HepG2 (cell line): ENCODE data around the gene MRLN. TPM values are rescaled to one million over a fixed set of nuclear protein-coding genes. Genes with fewer than 3 reads are reported as not detected.

Source experiments
- ATAC-seq: fragments of 200-7000 bp; cut with Tn5 transposase; 3 replicates; pipeline ENCODE4 v1.9.1; 2020; ENCODE audit warnings: mild to moderate bottlenecking, moderate library complexity
- BruUV-seq: library from RNA; stranded (reverse); fragments of 400-500 nt; replicated peaks from 2 replicates; lab custom pipeline; 2021; lab: Mats Ljungman, UMichigan
- CTCF ChIA-PET: fragments of 300-600 bp; formaldehyde crosslinking; extraction: SDS; loops from one replicate; lab custom pipeline; 2021; ENCODE audit warnings: low total read pairs, inconsistent platforms, low intra/inter-chr PET ratio; lab: Yijun Ruan, JAX
- POLR2A ChIA-PET: fragments of 350-600 bp; sonication (Branson Sonifier 250); formaldehyde crosslinking; loops from one replicate; lab custom pipeline; 2020; ENCODE audit warnings: antibody characterized with exemption, inconsistent platforms; lab: Yijun Ruan, JAX
- DNase-seq: peaks from one replicate; pipeline ENCODE4 v3.0.0-alpha.2; 2015; ENCODE audit warnings: low spot score
- FAIRE-seq: peaks from 3 replicates; lab custom pipeline; 2011; peaks lifted over from hg19 to GRCh38; lab: Jason Lieb, UNC
- H2AFZ ChIP-seq: one replicate; pipeline ENCODE4 v1.6.1; 2011; ENCODE audit warnings: low read length, inconsistent platforms
- H3K27ac ChIP-seq: fragments of 300-600 bp; 3 replicates; pipeline ENCODE4 v1.8.0; 2011; ENCODE audit warnings: mixed run types, mild to moderate bottlenecking, mixed read lengths, low read length, inconsistent platforms; ENCODE audit not compliant: insufficient read depth; ENCODE audit errors: extremely low read length
- H3K27me3 ChIP-seq, 2 experiments: fragments of 200-600 bp in 1 of 2; 2 replicates in 1 of 2; 3 replicates in 1 of 2; pipeline versions ENCODE4 v1.6.0 to v1.8.0; 2011; ENCODE audit warnings: low read length in 2 of 2, mild to moderate bottlenecking in 2 of 2, moderate library complexity in 2 of 2, inconsistent platforms in 1 of 2; ENCODE audit not compliant: insufficient read depth in 2 of 2, control insufficient read depth in 1 of 2
- H3K36me3 ChIP-seq, 2 experiments: fragments of 200-600 bp in 1 of 2; replicated peaks in 1 of 2; 2 replicates in 1 of 2; 3 replicates in 1 of 2; pipeline versions ENCODE4 v1.5.1 to v1.8.0; 2011; ENCODE audit warnings: low read length in 2 of 2, inconsistent platforms in 1 of 2; ENCODE audit not compliant: insufficient read depth in 2 of 2, control insufficient read depth in 1 of 2
- H3K4me1 ChIP-seq: 2 replicates; pipeline ENCODE4 v1.5.1; 2012; ENCODE audit warnings: low read length, inconsistent platforms; ENCODE audit not compliant: insufficient read depth
- H3K4me2 ChIP-seq: 2 replicates; pipeline ENCODE4 v1.6.0; 2011; ENCODE audit warnings: low read depth, low read length, inconsistent platforms
- H3K4me3 ChIP-seq, 3 experiments: fragments of 200-600 bp in 1 of 3; sonication (generic), shearing (Covaris generic) in 1 of 3; replicated peaks in 1 of 3; 2 replicates each; pipeline ENCODE4 v1.5.1; 2011 to 2016; ENCODE audit warnings: low read length in 3 of 3, inconsistent platforms in 2 of 3, low read depth in 2 of 3, mild to moderate bottlenecking in 2 of 3, control low read depth in 1 of 3, mixed read lengths in 1 of 3; ENCODE audit not compliant: insufficient read depth in 1 of 3
- H3K79me2 ChIP-seq: one replicate; pipeline ENCODE4 v1.6.1; 2011; ENCODE audit warnings: low read length, inconsistent platforms; ENCODE audit not compliant: insufficient read depth
- H3K9ac ChIP-seq: 2 replicates; pipeline ENCODE4 v1.6.0; 2011; ENCODE audit warnings: mild to moderate bottlenecking, low read depth, low read length, inconsistent platforms; ENCODE audit not compliant: insufficient read depth
- H3K9me3 ChIP-seq: 2 replicates; pipeline ENCODE4 v1.5.1; 2012; ENCODE audit warnings: mild to moderate bottlenecking, low read length
- H4K20me1 ChIP-seq: 2 replicates; pipeline ENCODE4 v1.6.0; 2011; ENCODE audit warnings: inconsistent platforms, mild to moderate bottlenecking, low read length, moderate library complexity; ENCODE audit not compliant: insufficient read depth
- HMGA1 ChIP-seq: sonication (generic); formaldehyde crosslinking; conservative IDR thresholded peaks from 2 replicates; pipeline ENCODE4 v1.4.0; 2020; ENCODE audit warnings: missing genetic modification reagents
- RFX5 ChIP-seq: IDR thresholded peaks from 2 replicates; pipeline ENCODE4 v1.6.1; 2011; ENCODE audit warnings: low read depth, low read length, improper control_type of control experiment
- SALL1 ChIP-seq: sonication (generic); formaldehyde crosslinking; IDR thresholded peaks from 2 replicates; pipeline ENCODE4 v1.8.0; 2022; ENCODE audit warnings: mild to moderate bottlenecking, missing genetic modification reagents
- ZNF317 ChIP-seq: sonication (generic); formaldehyde crosslinking; IDR thresholded peaks from 2 replicates; pipeline ENCODE4 v1.5.0; 2020; ENCODE audit warnings: mild to moderate bottlenecking, missing genetic modification reagents
- WGBS: methylation state at CpG from one replicate; pipeline ENCODE4 v1.1.6; 2017; ENCODE audit warnings: low lambda C conversion rate; 5-methylcytosine and 5-hydroxymethylcytosine counted together
- in situ Hi-C: cut with HindIII; loops from 2 replicates; pipeline ENCODE4 v1.10.0; 2017; ENCODE audit warnings: low pct_unique_long_range_greater_than_20kb; ENCODE audit not compliant: extremely low pct_ligation_motif_present
- intact Hi-C: fragments of 100-400 bp; cut with micrococcal nuclease; formaldehyde crosslinking; loops from one replicate; pipeline ENCODE4 v1.10.0; 2022; ENCODE audit not compliant: unreplicated experiment
- polyA plus RNA-seq, 8 experiments: library from polyadenylated mRNA; depleted of rRNA in 3 of 8; stranded (reverse) in 7 of 8; unstranded in 1 of 8; fragments of >200 nt; fragmentation: Illumina TruSeq in 4 of 8; extraction: Trizol in 4 of 8; gene quantifications; 2 replicates each; pipeline versions ENCODE4 v1.2.1 to v1.2.3, GENCODE V29; 2011 to 2016; ENCODE audit warnings: low read depth in 4 of 8, missing spikeins in 1 of 8, mixed read lengths in 1 of 8; ENCODE audit not compliant: insufficient read depth in 1 of 8
- total RNA-seq, 5 experiments: library from RNA; depleted of rRNA; stranded (reverse); fragments of >200 nt; fragmentation: Illumina TruSeq; extraction: Trizol; gene quantifications; 2 replicates each; pipeline ENCODE4 v1.2.3, GENCODE V29; 2016; ENCODE audit warnings: low read depth in 1 of 5
- TF ChIP-seq, protein P1 (sequence below): sonication (generic); formaldehyde crosslinking; IDR thresholded peaks from 2 replicates; pipeline ENCODE4 v1.4.0; 2020; ENCODE audit warnings: missing genetic modification reagents, borderline replicate concordance
- TF ChIP-seq, protein P2 (sequence below): sonication (generic); formaldehyde crosslinking; IDR thresholded peaks from 2 replicates; pipeline ENCODE4 v1.4.0; 2020; ENCODE audit warnings: missing genetic modification reagents

The MRLN gene
- total and polyA plus RNA-seq, 2 of the 13 experiments (the other 11 are each of a cell fraction or from before 2014, with no cell fraction given) = not detected

DNA sequence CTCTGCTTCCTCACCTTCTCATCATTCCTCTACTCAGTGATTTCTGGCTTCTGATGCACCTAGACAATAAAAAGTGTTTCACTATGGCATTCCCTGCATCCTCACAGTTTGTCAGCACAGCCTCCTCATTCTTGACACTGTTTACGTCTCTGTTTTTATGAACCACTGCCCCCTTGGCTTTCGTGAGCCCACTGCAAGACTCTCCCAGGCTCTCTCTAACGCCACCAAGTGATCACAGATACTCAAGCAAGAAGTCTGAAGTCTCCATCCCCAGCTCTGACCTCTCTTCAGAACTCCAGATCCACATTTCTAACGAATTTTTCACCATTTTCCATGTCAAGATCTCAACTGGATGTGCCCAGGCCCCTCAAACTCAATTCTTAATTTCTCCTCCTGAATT is 52.5 kb downstream of the MRLN start:
- Histone ChIP-seq H3K27ac (no peak overlapping the region), H3K9me3 (no peaks in the 10 kb centered on the region), H3K4me3 (no peak overlapping the region), H3K4me2 (no peak overlapping the region), H3K27me3 (0 out of 5 replicates have a peak, but pooled peaks cover 0 to 3% of the 10 kb centered on the region in 2 experiments), H3K9ac (no peak overlapping the region), H3K79me2 (no peaks in the 10 kb centered on the region), H2AFZ (no peak overlapping the region), H4K20me1 (no peaks in the 10 kb centered on the region), H3K4me1 (peaks cover 16% of the 10 kb centered on the region), H3K36me3 (no peaks in the 10 kb centered on the region)
- DNase-seq (no peak), FAIRE-seq (no peak), ATAC-seq (no peak)
- CTCF ChIA-PET = no interaction called here
- POLR2A ChIA-PET = no interaction called here
- WGBS = 12% methylated on average over 4 of the region's 4 CpGs
- intact Hi-C loops (no loop called here), in situ Hi-C loops (no loop called here)
- no TSS peak for BruUV-seq
- TF ChIP-seq, protein P1, sequence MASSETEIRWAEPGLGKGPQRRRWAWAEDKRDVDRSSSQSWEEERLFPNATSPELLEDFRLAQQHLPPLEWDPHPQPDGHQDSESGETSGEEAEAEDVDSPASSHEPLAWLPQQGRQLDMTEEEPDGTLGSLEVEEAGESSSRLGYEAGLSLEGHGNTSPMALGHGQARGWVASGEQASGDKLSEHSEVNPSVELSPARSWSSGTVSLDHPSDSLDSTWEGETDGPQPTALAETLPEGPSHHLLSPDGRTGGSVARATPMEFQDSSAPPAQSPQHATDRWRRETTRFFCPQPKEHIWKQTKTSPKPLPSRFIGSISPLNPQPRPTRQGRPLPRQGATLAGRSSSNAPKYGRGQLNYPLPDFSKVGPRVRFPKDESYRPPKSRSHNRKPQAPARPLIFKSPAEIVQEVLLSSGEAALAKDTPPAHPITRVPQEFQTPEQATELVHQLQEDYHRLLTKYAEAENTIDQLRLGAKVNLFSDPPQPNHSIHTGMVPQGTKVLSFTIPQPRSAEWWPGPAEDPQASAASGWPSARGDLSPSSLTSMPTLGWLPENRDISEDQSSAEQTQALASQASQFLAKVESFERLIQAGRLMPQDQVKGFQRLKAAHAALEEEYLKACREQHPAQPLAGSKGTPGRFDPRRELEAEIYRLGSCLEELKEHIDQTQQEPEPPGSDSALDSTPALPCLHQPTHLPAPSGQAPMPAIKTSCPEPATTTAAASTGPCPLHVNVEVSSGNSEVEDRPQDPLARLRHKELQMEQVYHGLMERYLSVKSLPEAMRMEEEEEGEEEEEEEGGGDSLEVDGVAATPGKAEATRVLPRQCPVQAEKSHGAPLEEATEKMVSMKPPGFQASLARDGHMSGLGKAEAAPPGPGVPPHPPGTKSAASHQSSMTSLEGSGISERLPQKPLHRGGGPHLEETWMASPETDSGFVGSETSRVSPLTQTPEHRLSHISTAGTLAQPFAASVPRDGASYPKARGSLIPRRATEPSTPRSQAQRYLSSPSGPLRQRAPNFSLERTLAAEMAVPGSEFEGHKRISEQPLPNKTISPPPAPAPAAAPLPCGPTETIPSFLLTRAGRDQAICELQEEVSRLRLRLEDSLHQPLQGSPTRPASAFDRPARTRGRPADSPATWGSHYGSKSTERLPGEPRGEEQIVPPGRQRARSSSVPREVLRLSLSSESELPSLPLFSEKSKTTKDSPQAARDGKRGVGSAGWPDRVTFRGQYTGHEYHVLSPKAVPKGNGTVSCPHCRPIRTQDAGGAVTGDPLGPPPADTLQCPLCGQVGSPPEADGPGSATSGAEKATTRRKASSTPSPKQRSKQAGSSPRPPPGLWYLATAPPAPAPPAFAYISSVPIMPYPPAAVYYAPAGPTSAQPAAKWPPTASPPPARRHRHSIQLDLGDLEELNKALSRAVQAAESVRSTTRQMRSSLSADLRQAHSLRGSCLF (CRISPR knock-in tag) = no peak
- TF ChIP-seq RFX5 = no peak
- TF ChIP-seq HMGA1 (CRISPR knock-in tag) = no peak
- TF ChIP-seq, protein P2, sequence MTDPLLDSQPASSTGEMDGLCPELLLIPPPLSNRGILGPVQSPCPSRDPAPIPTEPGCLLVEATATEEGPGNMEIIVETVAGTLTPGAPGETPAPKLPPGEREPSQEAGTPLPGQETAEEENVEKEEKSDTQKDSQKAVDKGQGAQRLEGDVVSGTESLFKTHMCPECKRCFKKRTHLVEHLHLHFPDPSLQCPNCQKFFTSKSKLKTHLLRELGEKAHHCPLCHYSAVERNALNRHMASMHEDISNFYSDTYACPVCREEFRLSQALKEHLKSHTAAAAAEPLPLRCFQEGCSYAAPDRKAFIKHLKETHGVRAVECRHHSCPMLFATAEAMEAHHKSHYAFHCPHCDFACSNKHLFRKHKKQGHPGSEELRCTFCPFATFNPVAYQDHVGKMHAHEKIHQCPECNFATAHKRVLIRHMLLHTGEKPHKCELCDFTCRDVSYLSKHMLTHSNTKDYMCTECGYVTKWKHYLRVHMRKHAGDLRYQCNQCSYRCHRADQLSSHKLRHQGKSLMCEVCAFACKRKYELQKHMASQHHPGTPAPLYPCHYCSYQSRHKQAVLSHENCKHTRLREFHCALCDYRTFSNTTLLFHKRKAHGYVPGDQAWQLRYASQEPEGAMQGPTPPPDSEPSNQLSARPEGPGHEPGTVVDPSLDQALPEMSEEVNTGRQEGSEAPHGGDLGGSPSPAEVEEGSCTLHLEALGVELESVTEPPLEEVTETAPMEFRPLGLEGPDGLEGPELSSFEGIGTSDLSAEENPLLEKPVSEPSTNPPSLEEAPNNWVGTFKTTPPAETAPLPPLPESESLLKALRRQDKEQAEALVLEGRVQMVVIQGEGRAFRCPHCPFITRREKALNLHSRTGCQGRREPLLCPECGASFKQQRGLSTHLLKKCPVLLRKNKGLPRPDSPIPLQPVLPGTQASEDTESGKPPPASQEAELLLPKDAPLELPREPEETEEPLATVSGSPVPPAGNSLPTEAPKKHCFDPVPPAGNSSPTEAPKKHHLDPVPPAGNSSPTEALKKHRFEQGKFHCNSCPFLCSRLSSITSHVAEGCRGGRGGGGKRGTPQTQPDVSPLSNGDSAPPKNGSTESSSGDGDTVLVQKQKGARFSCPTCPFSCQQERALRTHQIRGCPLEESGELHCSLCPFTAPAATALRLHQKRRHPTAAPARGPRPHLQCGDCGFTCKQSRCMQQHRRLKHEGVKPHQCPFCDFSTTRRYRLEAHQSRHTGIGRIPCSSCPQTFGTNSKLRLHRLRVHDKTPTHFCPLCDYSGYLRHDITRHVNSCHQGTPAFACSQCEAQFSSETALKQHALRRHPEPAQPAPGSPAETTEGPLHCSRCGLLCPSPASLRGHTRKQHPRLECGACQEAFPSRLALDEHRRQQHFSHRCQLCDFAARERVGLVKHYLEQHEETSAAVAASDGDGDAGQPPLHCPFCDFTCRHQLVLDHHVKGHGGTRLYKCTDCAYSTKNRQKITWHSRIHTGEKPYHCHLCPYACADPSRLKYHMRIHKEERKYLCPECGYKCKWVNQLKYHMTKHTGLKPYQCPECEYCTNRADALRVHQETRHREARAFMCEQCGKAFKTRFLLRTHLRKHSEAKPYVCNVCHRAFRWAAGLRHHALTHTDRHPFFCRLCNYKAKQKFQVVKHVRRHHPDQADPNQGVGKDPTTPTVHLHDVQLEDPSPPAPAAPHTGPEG (CRISPR knock-in tag) = no peak
- no peak for TF ChIP-seq ZNF317 (CRISPR knock-in tag)
- no peak for TF ChIP-seq SALL1 (CRISPR knock-in tag)
